ENCODE measurements around the gene THADA.

- TF ChIP-seq CTCF (IDR thresholded peaks at IDR 0.05; ENCODE audit: insufficient read depth, low read length) (no peak), POLR2AphosphoS5 (IDR thresholded peaks at IDR 0.05; ENCODE audit: low read depth) (no peak), GABPA (IDR thresholded peaks at IDR 0.05; ENCODE audit: low read depth) (no peak)
- TF ChIP-seq, protein P1, sequence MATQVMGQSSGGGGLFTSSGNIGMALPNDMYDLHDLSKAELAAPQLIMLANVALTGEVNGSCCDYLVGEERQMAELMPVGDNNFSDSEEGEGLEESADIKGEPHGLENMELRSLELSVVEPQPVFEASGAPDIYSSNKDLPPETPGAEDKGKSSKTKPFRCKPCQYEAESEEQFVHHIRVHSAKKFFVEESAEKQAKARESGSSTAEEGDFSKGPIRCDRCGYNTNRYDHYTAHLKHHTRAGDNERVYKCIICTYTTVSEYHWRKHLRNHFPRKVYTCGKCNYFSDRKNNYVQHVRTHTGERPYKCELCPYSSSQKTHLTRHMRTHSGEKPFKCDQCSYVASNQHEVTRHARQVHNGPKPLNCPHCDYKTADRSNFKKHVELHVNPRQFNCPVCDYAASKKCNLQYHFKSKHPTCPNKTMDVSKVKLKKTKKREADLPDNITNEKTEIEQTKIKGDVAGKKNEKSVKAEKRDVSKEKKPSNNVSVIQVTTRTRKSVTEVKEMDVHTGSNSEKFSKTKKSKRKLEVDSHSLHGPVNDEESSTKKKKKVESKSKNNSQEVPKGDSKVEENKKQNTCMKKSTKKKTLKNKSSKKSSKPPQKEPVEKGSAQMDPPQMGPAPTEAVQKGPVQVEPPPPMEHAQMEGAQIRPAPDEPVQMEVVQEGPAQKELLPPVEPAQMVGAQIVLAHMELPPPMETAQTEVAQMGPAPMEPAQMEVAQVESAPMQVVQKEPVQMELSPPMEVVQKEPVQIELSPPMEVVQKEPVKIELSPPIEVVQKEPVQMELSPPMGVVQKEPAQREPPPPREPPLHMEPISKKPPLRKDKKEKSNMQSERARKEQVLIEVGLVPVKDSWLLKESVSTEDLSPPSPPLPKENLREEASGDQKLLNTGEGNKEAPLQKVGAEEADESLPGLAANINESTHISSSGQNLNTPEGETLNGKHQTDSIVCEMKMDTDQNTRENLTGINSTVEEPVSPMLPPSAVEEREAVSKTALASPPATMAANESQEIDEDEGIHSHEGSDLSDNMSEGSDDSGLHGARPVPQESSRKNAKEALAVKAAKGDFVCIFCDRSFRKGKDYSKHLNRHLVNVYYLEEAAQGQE (IDR thresholded peaks at IDR 0.05; ENCODE audit: insufficient replicate concordance, low read depth) = no peak
These were observed 385.7 kb downstream of the THADA start for GRCh38 chr2:43210125-43210466.

Measured in HL-60 (cell line).